GM19455 (cell line): Measurements from ENCODE around the gene DACH2.
"Not testable (repeated sequence)": the region's sequence is repeated elsewhere in the genome, so short reads cannot be mapped to it uniquely, and the experiment has no call there.

Experiments used
- ATAC-seq: cut with Tn5 transposase; IDR thresholded peaks from one replicate; pipeline ENCODE4 v1.9.1; 2021; ENCODE audit not compliant: unreplicated experiment

Gene DACH2

DNA sequence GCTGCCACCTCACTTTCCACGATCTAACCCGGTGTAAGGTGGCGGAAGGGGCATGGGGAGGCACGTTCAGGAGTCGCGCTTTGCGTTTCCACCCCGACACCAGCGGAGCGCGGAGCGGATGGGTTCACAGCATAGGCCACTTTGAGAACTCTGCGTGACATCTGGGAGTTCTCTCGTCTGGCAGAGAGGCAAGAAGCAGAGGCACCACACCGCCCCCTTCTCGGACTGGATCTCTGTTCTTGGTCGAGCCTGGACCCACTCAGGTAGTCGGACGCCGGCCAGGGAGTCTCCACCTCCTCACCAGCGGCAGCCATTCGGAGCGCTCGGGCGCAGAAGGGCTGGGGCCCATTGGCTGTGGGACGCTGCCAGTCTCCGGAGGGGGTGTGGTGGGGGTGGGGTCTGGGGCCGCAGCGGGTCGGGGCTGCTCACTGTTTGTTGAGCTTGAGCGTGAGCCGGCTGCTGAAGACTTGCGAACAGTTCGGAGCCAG, at the start of gene DACH2:
TSS of gene DACH2 (plus strand) at position 428 of the 488 bp plus-strand sequence.
- no peak for ATAC-seq

- ATAC-seq, result no peak
Observed at GRCh38 chrX:86102341-86102740, 45.9 kb upstream of the DACH2 start.

GRCh38 chrX:86103061-86103460, 45.2 kb upstream of the DACH2 start:
- ATAC-seq, result no peak

DNA sequence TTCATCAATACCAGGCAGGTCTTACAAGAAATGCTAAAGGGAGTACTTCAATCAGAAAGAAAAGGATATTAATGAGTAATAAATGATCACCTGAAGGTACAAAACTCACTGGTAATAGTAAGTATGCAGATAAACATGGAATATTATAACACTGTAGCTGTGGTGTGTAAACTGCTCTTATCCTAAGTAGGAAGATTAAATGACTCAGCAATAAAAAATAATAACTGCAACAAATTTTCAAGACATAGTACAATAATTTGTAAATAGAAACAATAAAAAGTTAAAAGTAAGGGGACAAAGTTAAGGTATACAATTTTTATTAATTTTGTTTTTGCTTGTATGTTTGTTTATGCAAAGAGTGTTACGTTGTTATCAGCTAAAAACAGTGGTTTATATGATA, 43.7 kb upstream of the DACH2 start:
- no peak for ATAC-seq

GRCh38 chrX:86121916-86122315, 26.3 kb upstream of the DACH2 start:
- no peak for ATAC-seq

- ATAC-seq, result no peak
Observed at GRCh38 chrX:86133761-86134160, 14.5 kb upstream of the DACH2 start.

- no peak for ATAC-seq
Observed at GRCh38 chrX:86137071-86137470, 11.2 kb upstream of the DACH2 start.

DNA sequence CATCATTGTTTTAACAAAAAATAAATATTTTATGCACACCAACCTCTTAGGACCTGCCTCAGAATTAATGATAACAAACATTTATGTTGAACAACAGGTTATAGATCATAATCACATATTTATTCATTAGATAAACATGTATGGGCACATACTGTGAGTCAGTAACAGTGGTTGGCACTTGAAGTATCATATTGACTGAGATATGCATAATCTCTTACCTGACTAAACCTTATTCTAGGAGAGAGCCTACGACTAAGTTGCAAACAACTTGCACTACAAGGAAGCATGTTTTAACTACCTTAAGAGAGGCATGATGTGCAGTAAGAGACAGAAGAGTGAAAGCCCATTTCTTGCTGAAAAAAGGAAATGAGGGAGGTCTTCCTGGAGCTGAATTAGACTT, 6.5 kb upstream of the DACH2 start:
- ATAC-seq, result no peak

GRCh38 chrX:86146102-86146501, 2.1 kb upstream of the DACH2 start:
- ATAC-seq, result no peak

GRCh38 chrX:86148594-86148993, 343 bp downstream of the DACH2 start:
- no peak for ATAC-seq

DNA sequence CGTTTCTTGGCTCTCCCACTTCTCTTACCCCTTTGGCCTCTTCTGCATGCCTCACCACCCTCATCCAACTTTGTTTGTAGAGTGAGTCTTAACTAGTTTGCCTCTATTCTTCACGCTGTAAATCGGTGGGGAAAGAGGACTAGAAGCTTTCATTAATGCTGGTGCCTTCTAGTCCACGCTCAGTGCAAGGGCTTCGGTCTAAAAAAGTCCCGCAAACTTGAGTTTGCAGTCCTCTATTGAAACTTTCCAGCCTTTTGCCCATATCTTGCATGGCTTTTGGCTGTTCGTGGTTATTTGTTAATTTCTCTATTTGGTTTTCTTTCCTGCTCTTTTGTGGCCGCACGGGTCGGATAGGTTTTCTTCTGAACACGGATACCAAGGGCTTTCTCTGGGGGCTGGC, 868 bp downstream of the DACH2 start:
- ATAC-seq, result no peak

DNA sequence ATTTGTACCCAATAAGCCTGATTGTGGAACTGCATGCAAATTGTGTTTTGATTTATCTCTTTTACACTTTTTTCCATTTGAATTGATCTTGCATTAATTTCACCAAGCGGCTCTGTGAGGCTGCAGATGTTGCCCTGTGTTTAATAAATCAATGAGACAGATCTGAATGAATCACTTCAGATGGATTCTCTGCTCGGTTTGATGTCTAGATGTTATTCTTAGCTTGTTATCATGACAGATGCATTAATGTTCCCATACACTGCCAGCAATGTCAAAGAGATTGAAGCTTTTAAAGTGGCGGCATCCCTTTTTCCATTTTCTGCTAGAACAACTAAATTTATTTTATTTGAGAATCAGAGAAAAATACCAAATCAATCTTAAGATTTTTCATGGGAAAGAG, 6.3 kb downstream of the DACH2 start:
- no peak for ATAC-seq

GRCh38 chrX:86171366-86171765, 23.1 kb downstream of the DACH2 start:
- ATAC-seq, result no peak

GRCh38 chrX:86178906-86179305, 30.7 kb downstream of the DACH2 start:
- ATAC-seq, result no peak

DNA sequence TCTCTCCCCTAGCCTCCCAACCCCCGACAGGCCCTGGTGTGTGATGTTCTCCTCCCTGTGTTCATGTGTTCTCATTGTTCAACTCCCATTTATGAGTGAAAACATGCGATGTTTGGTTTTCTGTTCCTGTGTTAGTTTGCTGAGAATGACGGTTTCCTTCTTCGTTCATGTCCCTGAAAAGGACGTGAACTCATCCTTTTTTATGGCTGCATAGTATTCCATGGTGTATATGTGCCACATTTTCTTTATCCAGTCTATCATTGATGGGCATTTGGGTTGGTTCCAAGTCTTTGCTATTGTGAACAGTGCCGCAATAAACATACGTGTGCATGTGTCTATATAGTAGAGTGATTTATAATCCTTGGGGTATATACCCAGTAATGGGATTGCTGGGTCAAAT, 33.1 kb downstream of the DACH2 start:
- ATAC-seq, result not testable (repeated sequence)

DNA sequence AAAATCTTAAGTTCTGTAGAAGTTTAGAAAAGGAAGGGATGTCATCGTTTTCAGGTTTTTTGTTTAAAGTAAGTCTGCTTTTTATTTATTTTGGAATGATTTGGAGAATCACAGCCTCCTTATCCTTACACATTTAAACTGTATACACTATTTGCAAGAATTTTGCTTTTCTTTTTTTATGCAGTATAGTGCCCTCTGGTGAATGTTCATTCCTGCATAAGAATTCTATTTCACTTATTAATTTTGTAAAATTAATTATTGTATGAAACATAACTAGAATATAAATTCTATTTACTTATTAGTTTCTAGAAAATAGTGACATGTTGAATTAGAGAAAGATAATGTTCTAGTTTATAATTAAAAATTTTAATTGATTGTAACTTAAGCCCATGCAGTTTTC, 44.6 kb downstream of the DACH2 start:
- no peak for ATAC-seq

DNA sequence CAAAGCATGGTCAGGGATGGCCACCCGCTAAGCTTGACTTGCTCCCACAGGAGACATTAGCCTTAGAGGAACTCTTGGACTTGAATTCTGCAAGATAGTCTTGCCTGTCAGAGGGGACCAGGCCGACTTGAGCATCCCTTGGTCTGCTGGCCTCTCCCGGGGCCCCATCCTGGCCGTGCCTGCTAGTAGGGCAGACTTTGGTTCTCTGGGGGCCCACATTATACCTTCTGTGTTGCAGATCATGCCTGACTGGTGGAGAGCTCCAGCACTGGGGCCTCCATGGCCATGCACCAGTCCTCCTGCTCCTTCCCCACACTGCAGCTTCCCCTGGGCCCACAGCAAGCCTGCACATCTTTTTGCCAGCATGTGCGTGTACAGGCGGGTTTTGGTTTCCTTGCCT, 46.5 kb downstream of the DACH2 start:
- ATAC-seq, result no peak

- no peak for ATAC-seq
Observed at GRCh38 chrX:86195343-86195742, 47.1 kb downstream of the DACH2 start.

- ATAC-seq, result no peak
Observed at GRCh38 chrX:86197815-86198214, 49.6 kb downstream of the DACH2 start.

GRCh38 chrX:86210772-86211171, 62.5 kb downstream of the DACH2 start:
- no peak for ATAC-seq

- no peak for ATAC-seq
Observed at GRCh38 chrX:86215260-86215659, 67.0 kb downstream of the DACH2 start.

DNA sequence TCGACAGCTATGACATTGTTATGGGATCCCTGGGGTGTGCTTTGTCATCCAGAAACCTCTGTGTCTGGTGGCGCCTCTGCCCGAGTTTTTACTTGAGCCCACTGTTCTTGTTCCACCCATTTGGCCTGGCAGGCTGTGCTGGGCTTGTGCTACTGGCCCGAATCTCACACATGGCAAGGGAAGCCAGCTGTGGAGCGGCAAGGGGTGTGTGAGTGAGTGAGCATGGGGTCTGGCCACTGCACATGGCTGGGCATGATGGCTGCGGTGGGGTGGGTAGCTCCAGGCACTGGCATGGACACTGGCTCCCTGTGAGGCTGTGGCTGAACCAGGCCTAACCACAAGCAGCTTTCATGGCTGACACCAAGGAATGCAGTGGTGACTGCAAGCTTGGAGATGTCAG, 89.2 kb downstream of the DACH2 start:
- no peak for ATAC-seq

DNA sequence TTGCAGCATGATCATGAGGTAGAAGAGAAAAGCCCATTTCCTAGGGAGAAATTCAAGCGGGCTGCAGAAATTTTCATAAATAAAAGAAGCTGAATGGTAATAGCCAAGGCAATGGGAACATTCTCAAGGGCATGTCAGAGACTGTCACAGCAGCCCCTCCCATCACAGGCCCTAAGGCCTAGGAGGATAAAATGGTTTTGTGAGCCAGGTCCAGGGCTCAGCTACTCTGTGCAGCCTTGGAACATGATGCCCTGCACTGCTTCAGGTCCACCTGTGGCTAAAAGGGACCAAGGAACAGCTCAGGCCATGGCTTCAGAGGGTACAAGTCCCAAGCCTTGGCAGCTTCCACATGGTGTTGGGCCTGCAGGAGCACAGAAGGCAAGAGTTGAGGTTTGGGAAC, 93.3 kb downstream of the DACH2 start:
- ATAC-seq, result no peak

- no peak for ATAC-seq
Observed at GRCh38 chrX:86263526-86263925, 115.3 kb downstream of the DACH2 start.
